ENCODE data around the gene CEP83. TPM values are rescaled to one million over a fixed set of nuclear protein-coding genes. Genes with fewer than 3 reads are reported as not detected.
A peak's percentile ranks its signal among the peaks of the same experiment; 100 is the strongest.

The CEP83 gene
- total and polyA plus RNA-seq, 9 of the 15 experiments (the other 6 are each of a cell fraction or from before 2014, with no cell fraction given), result 5.3 to 40.5 (median 31.3) TPM

DNA sequence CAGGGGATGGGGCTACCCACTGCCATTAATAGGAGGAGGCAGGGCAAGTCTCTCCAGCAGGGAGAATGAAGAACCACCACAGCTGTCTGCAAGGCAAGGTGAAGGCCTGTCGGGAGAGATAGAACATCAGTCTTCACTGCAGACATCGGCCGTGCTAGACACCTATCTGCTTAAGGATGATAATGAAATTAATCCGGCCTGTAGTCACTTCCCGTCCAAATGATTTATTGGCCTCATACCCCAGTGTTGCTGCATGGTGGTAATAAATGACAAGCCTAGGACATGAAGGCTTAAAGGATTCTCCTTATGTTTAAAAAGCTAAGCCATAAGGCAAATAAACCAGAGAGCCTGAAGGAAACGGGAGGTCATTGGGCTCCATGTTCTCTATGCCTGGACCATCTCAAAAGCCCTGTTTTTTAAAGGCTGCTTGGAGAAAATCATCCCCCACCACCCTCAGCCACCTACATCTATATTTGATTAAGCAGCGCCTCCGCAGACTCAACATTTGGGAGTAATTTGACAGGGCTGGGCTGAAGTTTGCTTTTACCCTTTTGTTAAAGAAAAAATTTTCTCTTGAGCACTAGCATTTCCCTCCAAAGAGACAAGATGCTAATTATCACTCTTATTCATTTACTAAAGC is 173.6 kb downstream of the CEP83 start (continued):
- TF ChIP-seq, protein P1, sequence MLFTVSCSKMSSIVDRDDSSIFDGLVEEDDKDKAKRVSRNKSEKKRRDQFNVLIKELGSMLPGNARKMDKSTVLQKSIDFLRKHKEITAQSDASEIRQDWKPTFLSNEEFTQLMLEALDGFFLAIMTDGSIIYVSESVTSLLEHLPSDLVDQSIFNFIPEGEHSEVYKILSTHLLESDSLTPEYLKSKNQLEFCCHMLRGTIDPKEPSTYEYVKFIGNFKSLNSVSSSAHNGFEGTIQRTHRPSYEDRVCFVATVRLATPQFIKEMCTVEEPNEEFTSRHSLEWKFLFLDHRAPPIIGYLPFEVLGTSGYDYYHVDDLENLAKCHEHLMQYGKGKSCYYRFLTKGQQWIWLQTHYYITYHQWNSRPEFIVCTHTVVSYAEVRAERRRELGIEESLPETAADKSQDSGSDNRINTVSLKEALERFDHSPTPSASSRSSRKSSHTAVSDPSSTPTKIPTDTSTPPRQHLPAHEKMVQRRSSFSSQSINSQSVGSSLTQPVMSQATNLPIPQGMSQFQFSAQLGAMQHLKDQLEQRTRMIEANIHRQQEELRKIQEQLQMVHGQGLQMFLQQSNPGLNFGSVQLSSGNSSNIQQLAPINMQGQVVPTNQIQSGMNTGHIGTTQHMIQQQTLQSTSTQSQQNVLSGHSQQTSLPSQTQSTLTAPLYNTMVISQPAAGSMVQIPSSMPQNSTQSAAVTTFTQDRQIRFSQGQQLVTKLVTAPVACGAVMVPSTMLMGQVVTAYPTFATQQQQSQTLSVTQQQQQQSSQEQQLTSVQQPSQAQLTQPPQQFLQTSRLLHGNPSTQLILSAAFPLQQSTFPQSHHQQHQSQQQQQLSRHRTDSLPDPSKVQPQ (CRISPR knock-in tag; IDR thresholded peaks at IDR 0.05; ENCODE audit: borderline replicate concordance), result no peak
- TF ChIP-seq CBFA2T3 (IDR thresholded peaks at IDR 0.05) (peak; percentile 81), NFATC3 (IDR thresholded peaks at IDR 0.05) (no peak), RBM25 (IDR thresholded peaks at IDR 0.05; ENCODE audit: low read depth, low read length, severe bottlenecking) (no peak), POU5F1 (IDR thresholded peaks at IDR 0.05; ENCODE audit: borderline replicate concordance, low read depth, low read length, partially characterized antibody) (no peak), NONO (IDR thresholded peaks at IDR 0.05; ENCODE audit: low read depth in 2 of 2, low read length in 1 of 2) (no peak), RBM14 (IDR thresholded peaks at IDR 0.05; ENCODE audit: borderline replicate concordance, insufficient read depth, low read depth, low read length) (no peak), FUS (optimal IDR thresholded peaks at IDR 0.05; ENCODE audit: low read depth, low read length) (no peak), DIDO1 (tag; IDR thresholded peaks at IDR 0.05; ENCODE audit: low read depth) (no peak), ZNF644 (tag; IDR thresholded peaks at IDR 0.05; ENCODE audit: low read depth) (no peak), NCOA1 (IDR thresholded peaks at IDR 0.05; ENCODE audit: low read depth) (no peak), JUND (IDR thresholded peaks at IDR 0.05; ENCODE audit: borderline replicate concordance, low read depth, low read length) (no peak), JUND (tag; IDR thresholded peaks at IDR 0.05; ENCODE audit: borderline replicate concordance, low read depth, low read length) (no peak), PML (IDR thresholded peaks at IDR 0.05; ENCODE audit: low read length) (0 out of 2 replicates have a peak, but pooled peaks have one; percentile 30), TRIM28 (IDR thresholded peaks at IDR 0.05) (no peak), BHLHE40 (IDR thresholded peaks at IDR 0.05; ENCODE audit: low read length) (no peak)
- TF ChIP-seq, protein P2, sequence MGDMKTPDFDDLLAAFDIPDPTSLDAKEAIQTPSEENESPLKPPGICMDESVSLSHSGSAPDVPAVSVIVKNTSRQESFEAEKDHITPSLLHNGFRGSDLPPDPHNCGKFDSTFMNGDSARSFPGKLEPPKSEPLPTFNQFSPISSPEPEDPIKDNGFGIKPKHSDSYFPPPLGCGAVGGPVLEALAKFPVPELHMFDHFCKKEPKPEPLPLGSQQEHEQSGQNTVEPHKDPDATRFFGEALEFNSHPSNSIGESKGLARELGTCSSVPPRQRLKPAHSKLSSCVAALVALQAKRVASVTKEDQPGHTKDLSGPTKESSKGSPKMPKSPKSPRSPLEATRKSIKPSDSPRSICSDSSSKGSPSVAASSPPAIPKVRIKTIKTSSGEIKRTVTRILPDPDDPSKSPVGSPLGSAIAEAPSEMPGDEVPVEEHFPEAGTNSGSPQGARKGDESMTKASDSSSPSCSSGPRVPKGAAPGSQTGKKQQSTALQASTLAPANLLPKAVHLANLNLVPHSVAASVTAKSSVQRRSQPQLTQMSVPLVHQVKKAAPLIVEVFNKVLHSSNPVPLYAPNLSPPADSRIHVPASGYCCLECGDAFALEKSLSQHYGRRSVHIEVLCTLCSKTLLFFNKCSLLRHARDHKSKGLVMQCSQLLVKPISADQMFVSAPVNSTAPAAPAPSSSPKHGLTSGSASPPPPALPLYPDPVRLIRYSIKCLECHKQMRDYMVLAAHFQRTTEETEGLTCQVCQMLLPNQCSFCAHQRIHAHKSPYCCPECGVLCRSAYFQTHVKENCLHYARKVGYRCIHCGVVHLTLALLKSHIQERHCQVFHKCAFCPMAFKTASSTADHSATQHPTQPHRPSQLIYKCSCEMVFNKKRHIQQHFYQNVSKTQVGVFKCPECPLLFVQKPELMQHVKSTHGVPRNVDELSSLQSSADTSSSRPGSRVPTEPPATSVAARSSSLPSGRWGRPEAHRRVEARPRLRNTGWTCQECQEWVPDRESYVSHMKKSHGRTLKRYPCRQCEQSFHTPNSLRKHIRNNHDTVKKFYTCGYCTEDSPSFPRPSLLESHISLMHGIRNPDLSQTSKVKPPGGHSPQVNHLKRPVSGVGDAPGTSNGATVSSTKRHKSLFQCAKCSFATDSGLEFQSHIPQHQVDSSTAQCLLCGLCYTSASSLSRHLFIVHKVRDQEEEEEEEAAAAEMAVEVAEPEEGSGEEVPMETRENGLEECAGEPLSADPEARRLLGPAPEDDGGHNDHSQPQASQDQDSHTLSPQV (IDR thresholded peaks at IDR 0.05), result no peak
- TF ChIP-seq, protein P3, sequence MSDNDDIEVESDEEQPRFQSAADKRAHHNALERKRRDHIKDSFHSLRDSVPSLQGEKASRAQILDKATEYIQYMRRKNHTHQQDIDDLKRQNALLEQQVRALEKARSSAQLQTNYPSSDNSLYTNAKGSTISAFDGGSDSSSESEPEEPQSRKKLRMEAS (CRISPR knock-in tag; IDR thresholded peaks at IDR 0.05), result no peak
- TF ChIP-seq, protein P4, sequence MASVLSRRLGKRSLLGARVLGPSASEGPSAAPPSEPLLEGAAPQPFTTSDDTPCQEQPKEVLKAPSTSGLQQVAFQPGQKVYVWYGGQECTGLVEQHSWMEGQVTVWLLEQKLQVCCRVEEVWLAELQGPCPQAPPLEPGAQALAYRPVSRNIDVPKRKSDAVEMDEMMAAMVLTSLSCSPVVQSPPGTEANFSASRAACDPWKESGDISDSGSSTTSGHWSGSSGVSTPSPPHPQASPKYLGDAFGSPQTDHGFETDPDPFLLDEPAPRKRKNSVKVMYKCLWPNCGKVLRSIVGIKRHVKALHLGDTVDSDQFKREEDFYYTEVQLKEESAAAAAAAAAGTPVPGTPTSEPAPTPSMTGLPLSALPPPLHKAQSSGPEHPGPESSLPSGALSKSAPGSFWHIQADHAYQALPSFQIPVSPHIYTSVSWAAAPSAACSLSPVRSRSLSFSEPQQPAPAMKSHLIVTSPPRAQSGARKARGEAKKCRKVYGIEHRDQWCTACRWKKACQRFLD (CRISPR knock-in tag; IDR thresholded peaks at IDR 0.05), result no peak

Measured in K562 (cell line).